ENCODE measurements around the gene GFI1B. TPM values are rescaled to one million over a fixed set of nuclear protein-coding genes. Genes with fewer than 3 reads are reported as not detected.

Gene GFI1B
- not detected for total RNA-seq

GRCh38 chr9:132978451-132979131 is at the start of gene GFI1B:
TSS of gene GFI1B (plus strand) at chr9:132978694. CDS start at chr9:132986679, 7,985 bp downstream.
- intact Hi-C loops (cut with DNase I): no loop called here
- no peaks in the 10 kb centered on the region for H3K27me3 ChIP-seq

GRCh38 chr9:132931178-132931735 is 47.2 kb upstream of the GFI1B start:
- no peaks in the 10 kb centered on the region for H3K27me3 ChIP-seq
- no peaks in the 10 kb centered on the region for H3K4me1 ChIP-seq
- DNase-seq (ENCODE audit: low spot score in 2 of 2): no peak
- intact Hi-C loops (cut with DNase I): no loop called here
- no peak overlapping the region for H3K4me3 ChIP-seq
- no peak overlapping the region for H3K27ac ChIP-seq
- H3K36me3 ChIP-seq: peaks cover 37 to 40% of the 10 kb centered on the region in 2 donors
- no peak for TF ChIP-seq CTCF (IDR thresholded peaks at IDR 0.05)
- H3K9me3 ChIP-seq: no peaks in the 10 kb centered on the region

More at GRCh38 chr9:132978451-132979131, at the start of gene GFI1B:
- Histone ChIP-seq H3K36me3 (no peaks in the 10 kb centered on the region), H3K4me1 (no peaks in the 10 kb centered on the region), H3K4me3 (no peak within 1 kb of the TSS), H3K27ac (no peak within 1 kb of the TSS), H3K9me3 (no peaks in the 10 kb centered on the region)
- no peak for DNase-seq (ENCODE audit: low spot score in 2 of 2)
- TF ChIP-seq CTCF (IDR thresholded peaks at IDR 0.05): no peak

GRCh38 chr9:132935026-132935425 is 43.5 kb upstream of the GFI1B start:
- Histone ChIP-seq H3K4me1 (no peaks in the 10 kb centered on the region), H3K27ac (no peak overlapping the region), H3K36me3 (peaks cover 11 to 12% of the 10 kb centered on the region in 2 donors), H3K27me3 (no peaks in the 10 kb centered on the region), H3K9me3 (no peaks in the 10 kb centered on the region), H3K4me3 (no peak overlapping the region)
- intact Hi-C loops (cut with DNase I): no loop called here
- no peak for TF ChIP-seq CTCF (IDR thresholded peaks at IDR 0.05)
- DNase-seq (ENCODE audit: low spot score in 2 of 2): no peak

GRCh38 chr9:132937463-132937901 is 41.0 kb upstream of the GFI1B start:
- no peak overlapping the region for H3K4me3 ChIP-seq
- H3K4me1 ChIP-seq: peaks cover 0 to 3% of the 10 kb centered on the region in 2 donors
- peaks cover 7 to 11% of the 10 kb centered on the region in 2 donors for H3K36me3 ChIP-seq
- no peak overlapping the region for H3K27ac ChIP-seq
- no peak for DNase-seq (ENCODE audit: low spot score in 2 of 2)
- no peaks in the 10 kb centered on the region for H3K9me3 ChIP-seq
- intact Hi-C loops (cut with DNase I): no loop called here
- TF ChIP-seq CTCF (IDR thresholded peaks at IDR 0.05): no peak
- no peaks in the 10 kb centered on the region for H3K27me3 ChIP-seq

DNA sequence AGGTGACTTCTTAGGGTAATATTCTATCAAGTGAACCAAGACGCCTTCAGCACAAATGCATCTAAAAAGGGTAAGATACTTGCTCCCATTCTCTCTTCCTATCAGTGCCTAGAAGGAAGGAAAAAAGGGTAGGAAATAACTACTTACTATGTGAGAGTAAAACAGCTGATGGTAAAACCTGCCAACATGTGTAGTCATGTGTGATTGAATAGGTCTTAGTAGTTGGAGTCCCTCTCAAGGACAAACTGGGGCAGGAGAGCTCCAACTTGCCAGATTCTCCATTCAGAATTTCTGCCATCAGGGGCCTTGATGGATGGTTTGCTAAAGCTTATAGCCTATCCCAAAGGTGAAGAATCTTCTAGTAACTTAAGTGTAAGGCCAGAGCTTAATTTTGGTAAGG is 39.3 kb upstream of the GFI1B start:
- DNase-seq (ENCODE audit: low spot score in 2 of 2): no peak
- no peaks in the 10 kb centered on the region for H3K27me3 ChIP-seq
- peaks cover 3 to 7% of the 10 kb centered on the region in 2 donors for H3K36me3 ChIP-seq
- H3K9me3 ChIP-seq: no peaks in the 10 kb centered on the region
- H3K4me3 ChIP-seq: no peak overlapping the region
- peaks cover 0 to 10% of the 10 kb centered on the region in 2 donors for H3K4me1 ChIP-seq
- H3K27ac ChIP-seq: no peak overlapping the region
- intact Hi-C loops (cut with DNase I): no loop called here
- no peak for TF ChIP-seq CTCF (IDR thresholded peaks at IDR 0.05)
